ENCODE measurements around the gene PRDM16. TPM values are rescaled to one million over a fixed set of nuclear protein-coding genes. Genes with fewer than 3 reads are reported as not detected.

The PRDM16 gene
- total and polyA plus RNA-seq, 4 donors: 0.05 to 0.67 (median 0.19) TPM

- Histone ChIP-seq H3K27ac (ENCODE audit: low read depth in 1 of 2, low read length in 2 of 2) (no peak overlapping the region), H3K36me3 (ENCODE audit: control insufficient read depth in 4 of 4, insufficient read depth in 3 of 4, low read depth in 1 of 4, low read length in 3 of 4) (no peaks in the 10 kb centered on the region), H3K9ac (ENCODE audit: low read depth in 1 of 2, low read length in 2 of 2) (no peak overlapping the region), H3K4me3 (ENCODE audit: low read depth in 1 of 3, low read length in 3 of 3) (no peak overlapping the region), H3K9me3 (ENCODE audit: control insufficient read depth in 4 of 4, low read length in 3 of 4) (no peaks in the 10 kb centered on the region), H3K4me1 (ENCODE audit: control insufficient read depth in 4 of 4, insufficient read depth in 4 of 4, low read length in 3 of 4) (no peaks in the 10 kb centered on the region), H3K27me3 (ENCODE audit: control insufficient read depth in 4 of 4, insufficient read depth in 4 of 4, low read length in 3 of 4) (peaks cover 0 to under 1% (median 0%) of the 10 kb centered on the region in 4 donors)
- 69% methylated on average over 10 of the region's 10 CpGs for WGBS
- no peak for DNase-seq (ENCODE audit: low spot score)
- TF ChIP-seq MAX (IDR thresholded peaks at IDR 0.05) (no peak), YY1 (IDR thresholded peaks at IDR 0.05) (no peak)
Measured at GRCh38 chr1:3381901-3382300, 312.9 kb downstream of the PRDM16 start.

- H3K36me3 ChIP-seq (ENCODE audit: control insufficient read depth in 4 of 4, insufficient read depth in 3 of 4, low read depth in 1 of 4, low read length in 3 of 4): no peaks in the 10 kb centered on the region
- no peak overlapping the region for H3K27ac ChIP-seq (ENCODE audit: low read depth in 1 of 2, low read length in 2 of 2)
- 84% methylated on average over 14 of the region's 14 CpGs for WGBS
- DNase-seq (ENCODE audit: low spot score): no peak
- no peaks in the 10 kb centered on the region for H3K4me1 ChIP-seq (ENCODE audit: control insufficient read depth in 4 of 4, insufficient read depth in 4 of 4, low read length in 3 of 4)
- no peak overlapping the region for H3K9ac ChIP-seq (ENCODE audit: low read depth in 1 of 2, low read length in 2 of 2)
- TF ChIP-seq FOXA1 (IDR thresholded peaks at IDR 0.05) (no peak), GABPA (IDR thresholded peaks at IDR 0.05 in 1 of 2, conservative IDR thresholded peaks at IDR 0.05 in 1 of 2) (no peak), EGR1 (IDR thresholded peaks at IDR 0.05; ENCODE audit: low read depth in 2 of 2) (no peak), REST (IDR thresholded peaks at IDR 0.05) (no peak), JUND (IDR thresholded peaks at IDR 0.05) (no peak), MAX (IDR thresholded peaks at IDR 0.05) (no peak), NR2F2 (IDR thresholded peaks at IDR 0.05) (no peak), HNF4G (IDR thresholded peaks at IDR 0.05) (no peak), TAF1 (conservative IDR thresholded peaks at IDR 0.05) (no peak), YY1 (IDR thresholded peaks at IDR 0.05) (no peak), SP1 (IDR thresholded peaks at IDR 0.05) (no peak), FOXA2 (IDR thresholded peaks at IDR 0.05) (no peak)
- TF ChIP-seq, protein P1, sequence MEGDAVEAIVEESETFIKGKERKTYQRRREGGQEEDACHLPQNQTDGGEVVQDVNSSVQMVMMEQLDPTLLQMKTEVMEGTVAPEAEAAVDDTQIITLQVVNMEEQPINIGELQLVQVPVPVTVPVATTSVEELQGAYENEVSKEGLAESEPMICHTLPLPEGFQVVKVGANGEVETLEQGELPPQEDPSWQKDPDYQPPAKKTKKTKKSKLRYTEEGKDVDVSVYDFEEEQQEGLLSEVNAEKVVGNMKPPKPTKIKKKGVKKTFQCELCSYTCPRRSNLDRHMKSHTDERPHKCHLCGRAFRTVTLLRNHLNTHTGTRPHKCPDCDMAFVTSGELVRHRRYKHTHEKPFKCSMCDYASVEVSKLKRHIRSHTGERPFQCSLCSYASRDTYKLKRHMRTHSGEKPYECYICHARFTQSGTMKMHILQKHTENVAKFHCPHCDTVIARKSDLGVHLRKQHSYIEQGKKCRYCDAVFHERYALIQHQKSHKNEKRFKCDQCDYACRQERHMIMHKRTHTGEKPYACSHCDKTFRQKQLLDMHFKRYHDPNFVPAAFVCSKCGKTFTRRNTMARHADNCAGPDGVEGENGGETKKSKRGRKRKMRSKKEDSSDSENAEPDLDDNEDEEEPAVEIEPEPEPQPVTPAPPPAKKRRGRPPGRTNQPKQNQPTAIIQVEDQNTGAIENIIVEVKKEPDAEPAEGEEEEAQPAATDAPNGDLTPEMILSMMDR (IDR thresholded peaks at IDR 0.05; ENCODE audit: low read depth, low read length, missing input control): no peak
- TF ChIP-seq, protein P2, sequence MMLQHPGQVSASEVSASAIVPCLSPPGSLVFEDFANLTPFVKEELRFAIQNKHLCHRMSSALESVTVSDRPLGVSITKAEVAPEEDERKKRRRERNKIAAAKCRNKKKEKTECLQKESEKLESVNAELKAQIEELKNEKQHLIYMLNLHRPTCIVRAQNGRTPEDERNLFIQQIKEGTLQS (IDR thresholded peaks at IDR 0.05): no peak
- peaks cover 0 to 5% (median 0%) of the 10 kb centered on the region in 4 donors for H3K27me3 ChIP-seq (ENCODE audit: control insufficient read depth in 4 of 4, insufficient read depth in 4 of 4, low read length in 3 of 4)
- no peaks in the 10 kb centered on the region for H3K9me3 ChIP-seq (ENCODE audit: control insufficient read depth in 4 of 4, low read length in 3 of 4)
- H3K4me3 ChIP-seq (ENCODE audit: low read depth in 1 of 3, low read length in 3 of 3): no peak overlapping the region
Measured at GRCh38 chr1:3382326-3383057, 313.5 kb downstream of the PRDM16 start.
